Osteocyte (in vitro differentiated cells): ENCODE results near the gene ARHGAP8. TPM values are rescaled to one million over a fixed set of nuclear protein-coding genes. Genes with fewer than 3 reads are reported as not detected.

ENCODE experiments used
- DNase-seq: peaks from one replicate; pipeline ENCODE4 v3.0.0; 2021; ENCODE audit warnings: mixed read lengths; ENCODE audit not compliant: unreplicated experiment; ENCODE audit errors: extremely low spot score
- H3K27ac Mint-ChIP-seq: one replicate; pipeline ENCODE4 v1.8.0; 2021; ENCODE audit warnings: mild to moderate bottlenecking, mixed read lengths; ENCODE audit not compliant: unreplicated experiment
- H3K27me3 Mint-ChIP-seq: one replicate; pipeline ENCODE4 v1.8.0; 2021; ENCODE audit warnings: mixed read lengths; ENCODE audit not compliant: unreplicated experiment
- H3K36me3 Mint-ChIP-seq: one replicate; pipeline ENCODE4 v1.8.0; 2021; ENCODE audit warnings: mixed read lengths; ENCODE audit not compliant: unreplicated experiment
- H3K4me1 Mint-ChIP-seq: one replicate; pipeline ENCODE4 v1.8.0; 2021; ENCODE audit warnings: mixed read lengths; ENCODE audit not compliant: unreplicated experiment
- H3K4me3 Mint-ChIP-seq: one replicate; pipeline ENCODE4 v1.8.0; 2021; ENCODE audit warnings: mild to moderate bottlenecking, moderate library complexity, mixed read lengths; ENCODE audit not compliant: unreplicated experiment
- H3K9me3 Mint-ChIP-seq: one replicate; pipeline ENCODE4 v1.8.0; 2021; ENCODE audit warnings: mixed read lengths; ENCODE audit not compliant: unreplicated experiment
- total RNA-seq: library from RNA; stranded (reverse); gene quantifications from 2 replicates; pipeline ENCODE4 v1.2.1, GENCODE V29; 2021
- TF ChIP-seq, protein P1 (sequence below): fragments of 200-600 bp; sonication (generic); IDR thresholded peaks from 2 replicates; pipeline ENCODE4 v1.5.0; 2021; ENCODE audit warnings: antibody characterized with exemption, mild to moderate bottlenecking, moderate library complexity

The ARHGAP8 gene
- total RNA-seq, 1 donor from 2014 or later: 0.89 TPM

- no peak overlapping the region for H3K27ac Mint-ChIP-seq
- no peaks in the 10 kb centered on the region for H3K9me3 Mint-ChIP-seq
- no peak overlapping the region for H3K4me3 Mint-ChIP-seq
- no peak for DNase-seq
- peaks cover 26% of the 10 kb centered on the region for H3K27me3 Mint-ChIP-seq
- TF ChIP-seq, protein P1, sequence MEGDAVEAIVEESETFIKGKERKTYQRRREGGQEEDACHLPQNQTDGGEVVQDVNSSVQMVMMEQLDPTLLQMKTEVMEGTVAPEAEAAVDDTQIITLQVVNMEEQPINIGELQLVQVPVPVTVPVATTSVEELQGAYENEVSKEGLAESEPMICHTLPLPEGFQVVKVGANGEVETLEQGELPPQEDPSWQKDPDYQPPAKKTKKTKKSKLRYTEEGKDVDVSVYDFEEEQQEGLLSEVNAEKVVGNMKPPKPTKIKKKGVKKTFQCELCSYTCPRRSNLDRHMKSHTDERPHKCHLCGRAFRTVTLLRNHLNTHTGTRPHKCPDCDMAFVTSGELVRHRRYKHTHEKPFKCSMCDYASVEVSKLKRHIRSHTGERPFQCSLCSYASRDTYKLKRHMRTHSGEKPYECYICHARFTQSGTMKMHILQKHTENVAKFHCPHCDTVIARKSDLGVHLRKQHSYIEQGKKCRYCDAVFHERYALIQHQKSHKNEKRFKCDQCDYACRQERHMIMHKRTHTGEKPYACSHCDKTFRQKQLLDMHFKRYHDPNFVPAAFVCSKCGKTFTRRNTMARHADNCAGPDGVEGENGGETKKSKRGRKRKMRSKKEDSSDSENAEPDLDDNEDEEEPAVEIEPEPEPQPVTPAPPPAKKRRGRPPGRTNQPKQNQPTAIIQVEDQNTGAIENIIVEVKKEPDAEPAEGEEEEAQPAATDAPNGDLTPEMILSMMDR: no peak
- H3K4me1 Mint-ChIP-seq: no peaks in the 10 kb centered on the region
- H3K36me3 Mint-ChIP-seq: no peaks in the 10 kb centered on the region
Measured at GRCh38 chr22:44809456-44809855, 57.1 kb downstream of the ARHGAP8 start.

DNA sequence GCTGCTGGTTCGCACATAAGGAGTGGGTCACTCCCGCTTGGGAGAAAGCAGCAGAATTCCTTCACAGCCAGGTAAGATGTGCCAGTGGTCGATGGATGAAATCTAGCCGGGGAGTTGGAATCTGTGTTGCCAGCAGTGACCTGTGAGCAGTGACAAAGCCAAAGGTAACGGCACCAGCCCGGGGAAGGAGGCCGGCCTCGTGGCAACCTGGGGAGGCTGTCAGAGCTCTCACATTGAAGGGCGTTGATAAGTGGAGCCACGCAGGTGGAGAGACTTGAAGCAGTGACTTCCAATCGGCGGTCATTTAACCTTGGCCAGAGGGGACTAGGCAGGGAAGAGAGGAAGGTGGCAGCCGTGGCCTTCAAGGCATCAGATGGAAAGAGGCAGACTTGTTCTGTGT is 58.8 kb downstream of the ARHGAP8 start:
- TF ChIP-seq, protein P1: no peak
- H3K4me3 Mint-ChIP-seq: no peak overlapping the region
- H3K27me3 Mint-ChIP-seq: peaks cover 10% of the 10 kb centered on the region
- no peaks in the 10 kb centered on the region for H3K36me3 Mint-ChIP-seq
- no peaks in the 10 kb centered on the region for H3K4me1 Mint-ChIP-seq
- no peaks in the 10 kb centered on the region for H3K9me3 Mint-ChIP-seq
- H3K27ac Mint-ChIP-seq: no peak overlapping the region
- no peak for DNase-seq

- DNase-seq: no peak
- Mint-ChIP-seq H3K4me1 (no peaks in the 10 kb centered on the region), H3K27ac (no peak overlapping the region), H3K27me3 (peaks cover 8% of the 10 kb centered on the region), H3K9me3 (no peaks in the 10 kb centered on the region), H3K36me3 (no peaks in the 10 kb centered on the region), H3K4me3 (no peak overlapping the region)
- TF ChIP-seq, protein P1: no peak
Measured at GRCh38 chr22:44813416-44813815, 61.0 kb downstream of the ARHGAP8 start.

- Mint-ChIP-seq H3K4me3 (no peak overlapping the region), H3K36me3 (no peaks in the 10 kb centered on the region), H3K27me3 (peaks cover 8% of the 10 kb centered on the region), H3K9me3 (no peaks in the 10 kb centered on the region), H3K27ac (no peak overlapping the region), H3K4me1 (no peaks in the 10 kb centered on the region)
- no peak for DNase-seq
- TF ChIP-seq, protein P1: no peak
Measured at GRCh38 chr22:44814266-44815098, 62.1 kb downstream of the ARHGAP8 start.
